D721Med (cell line): ENCODE data around the gene TMEM178A.

ENCODE experiments used
- DNase-seq: peaks from one replicate; pipeline ENCODE4 v3.0.0; 2011; ENCODE audit warnings: low spot score; ENCODE audit not compliant: insufficient read length
- FAIRE-seq: peaks from 2 replicates; lab custom pipeline; 2011; peaks lifted over from hg19 to GRCh38; lab: Jason Lieb, UNC
- CTCF ChIP-seq: IDR thresholded peaks from 2 replicates; pipeline ENCODE4 v1.5.1; 2012; ENCODE audit warnings: mild to moderate bottlenecking, control low read depth; ENCODE audit not compliant: insufficient read depth; ENCODE audit errors: missing control alignments

Gene TMEM178A

GRCh38 chr2:39658371-39658770 is 7.3 kb upstream of the TMEM178A start:
- FAIRE-seq (no peak), DNase-seq (no peak)
- no peak for TF ChIP-seq CTCF

- DNase-seq (no peak), FAIRE-seq (no peak)
- no peak for TF ChIP-seq CTCF
These were observed 5.7 kb upstream of the TMEM178A start for GRCh38 chr2:39659765-39660611.

- no peak for TF ChIP-seq CTCF
- FAIRE-seq (no peak), DNase-seq (no peak)
These were observed 5.0 kb upstream of the TMEM178A start for GRCh38 chr2:39660612-39661236.

- DNase-seq (no peak), FAIRE-seq (no peak)
- TF ChIP-seq CTCF: no peak
These were observed 3.9 kb upstream of the TMEM178A start for GRCh38 chr2:39661826-39662225.

- DNase-seq (no peak), FAIRE-seq (no peak)
- no peak for TF ChIP-seq CTCF
These were observed 2.4 kb upstream of the TMEM178A start for GRCh38 chr2:39663187-39663930.

- DNase-seq (no peak), FAIRE-seq (no peak)
- TF ChIP-seq CTCF: no peak
These were observed 1.4 kb upstream of the TMEM178A start for GRCh38 chr2:39664232-39664887.
